Kidney (tissue), 14 donors: Measurements from ENCODE around the gene OR2C3. TPM values are rescaled to one million over a fixed set of nuclear protein-coding genes. Genes with fewer than 3 reads are reported as not detected.
A peak's percentile ranks its signal among the peaks of the same experiment; 100 is the strongest.

Source experiments
- DNase-seq, 5 donors: peaks; one replicate each; pipeline ENCODE4 v3.0.0-alpha.2; 2013 to 2020
- FAIRE-seq: peaks from 2 replicates; lab custom pipeline; 2012; peaks lifted over from hg19 to GRCh38; lab: Jason Lieb, UNC
- H3K27ac ChIP-seq, 2 donors: one replicate each; pipeline ENCODE4 v1.7.0; 2013; ENCODE audit warnings: low read depth in 2 of 2, low read length in 2 of 2, inconsistent platforms in 1 of 2
- H3K27me3 ChIP-seq: one replicate; pipeline ENCODE4 v1.7.1; 2013; ENCODE audit warnings: low read length, inconsistent platforms; ENCODE audit not compliant: control insufficient read depth, insufficient read depth
- H3K36me3 ChIP-seq, 3 donors: one replicate each; pipeline versions ENCODE4 v1.7.0 to v1.7.1; 2013; ENCODE audit warnings: low read length in 3 of 3, control low read depth in 1 of 3, inconsistent platforms in 1 of 3; ENCODE audit not compliant: insufficient read depth in 3 of 3, control insufficient read depth in 2 of 3
- H3K4me1 ChIP-seq, 3 donors: one replicate each; pipeline versions ENCODE4 v1.7.0 to v1.7.1; 2013; ENCODE audit warnings: low read length in 3 of 3, inconsistent platforms in 1 of 3, low read depth in 1 of 3; ENCODE audit not compliant: control insufficient read depth in 2 of 3, insufficient read depth in 2 of 3
- H3K4me3 ChIP-seq, 3 donors: one replicate each; pipeline versions ENCODE4 v1.7.0 to v1.8.1; 2013; ENCODE audit warnings: low read length in 3 of 3, control low read depth in 1 of 3, inconsistent platforms in 1 of 3
- H3K9ac ChIP-seq, 3 donors: one replicate each; pipeline versions ENCODE4 v1.7.0 to v1.7.1; 2013; ENCODE audit warnings: low read length in 3 of 3, control low read depth in 1 of 3, inconsistent platforms in 1 of 3
- H3K9me3 ChIP-seq, 3 donors: one replicate each; pipeline versions ENCODE4 v1.7.0 to v1.7.1; 2013; ENCODE audit warnings: low read length in 3 of 3, control low read depth in 1 of 3, inconsistent platforms in 1 of 3; ENCODE audit not compliant: control insufficient read depth in 2 of 3, insufficient read depth in 1 of 3
- CTCF ChIP-seq: IDR thresholded peaks from 3 replicates; pipeline ENCODE4 v1.5.1; 2012; ENCODE audit warnings: mild to moderate bottlenecking, moderate library complexity, borderline replicate concordance; ENCODE audit not compliant: insufficient read depth; ENCODE audit errors: extremely low read depth
- intact Hi-C: fragments of 100-400 bp; cut with DNase I; formaldehyde crosslinking; loops from one replicate; pipeline ENCODE4 v1.11.1; 2022
- polyA plus RNA-seq: library from polyadenylated mRNA; stranded (reverse); fragments of 350-450 nt; fragmentation: Illumina TruSeq; extraction: RNeasy Lipid Tissue Mini Kit (QIAGEN cat#74804); gene quantifications from one replicate; pipeline ENCODE4 v1.2.3, GENCODE V29; 2014; ENCODE audit warnings: low read depth, low replicate concordance; ENCODE audit not compliant: insufficient read depth
- total RNA-seq: library from RNA; stranded (reverse); fragmentation: NEBNext Ultra II Directional; extraction: Animal tissue kit (Norgen Biotek cat#: 25700); gene quantifications from one replicate; pipeline ENCODE4 v1.2.1, GENCODE V29; 2021
- donor health status: control.
- donor health status: control.
- donor health status: control.
- donor health status: control.
- donor health status: control.
- donor health status: DM: yes; HTN: yes; CAD: no.
- donor health status: Normal renal cell carcinoma (clear cell type).

Gene OR2C3
- total and polyA plus RNA-seq, 2 donors from 2014 or later = 0.06 TPM; not detected in 1

DNA sequence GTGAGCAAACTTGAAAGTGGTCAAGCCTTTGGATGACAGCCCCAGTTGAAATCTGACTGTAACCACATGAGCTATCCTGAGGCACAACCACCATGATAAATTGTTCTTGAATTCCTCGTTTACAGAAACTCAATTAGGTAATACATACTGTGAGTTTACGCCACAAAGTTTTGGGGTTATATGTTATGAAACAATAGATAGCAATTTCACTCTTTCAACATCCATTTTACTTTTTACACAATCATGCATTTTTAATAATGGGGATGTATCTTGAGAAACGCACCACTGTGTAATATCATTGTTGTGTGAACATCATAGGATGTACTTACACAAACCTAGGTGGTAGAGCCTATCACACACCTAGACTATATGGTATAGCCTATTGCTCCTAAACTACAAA is 35.4 kb downstream of the OR2C3 start:
- Histone ChIP-seq H3K9me3 (no peaks in the 10 kb centered on the region), H3K27me3 (no peaks in the 10 kb centered on the region), H3K27ac (no peak overlapping the region), H3K4me1 (no peaks in the 10 kb centered on the region), H3K9ac (no peak overlapping the region), H3K36me3 (no peaks in the 10 kb centered on the region), H3K4me3 (no peak overlapping the region)
- FAIRE-seq = no peak
- no peak for DNase-seq
- no peak for TF ChIP-seq CTCF
- intact Hi-C loops = no loop called here

DNA sequence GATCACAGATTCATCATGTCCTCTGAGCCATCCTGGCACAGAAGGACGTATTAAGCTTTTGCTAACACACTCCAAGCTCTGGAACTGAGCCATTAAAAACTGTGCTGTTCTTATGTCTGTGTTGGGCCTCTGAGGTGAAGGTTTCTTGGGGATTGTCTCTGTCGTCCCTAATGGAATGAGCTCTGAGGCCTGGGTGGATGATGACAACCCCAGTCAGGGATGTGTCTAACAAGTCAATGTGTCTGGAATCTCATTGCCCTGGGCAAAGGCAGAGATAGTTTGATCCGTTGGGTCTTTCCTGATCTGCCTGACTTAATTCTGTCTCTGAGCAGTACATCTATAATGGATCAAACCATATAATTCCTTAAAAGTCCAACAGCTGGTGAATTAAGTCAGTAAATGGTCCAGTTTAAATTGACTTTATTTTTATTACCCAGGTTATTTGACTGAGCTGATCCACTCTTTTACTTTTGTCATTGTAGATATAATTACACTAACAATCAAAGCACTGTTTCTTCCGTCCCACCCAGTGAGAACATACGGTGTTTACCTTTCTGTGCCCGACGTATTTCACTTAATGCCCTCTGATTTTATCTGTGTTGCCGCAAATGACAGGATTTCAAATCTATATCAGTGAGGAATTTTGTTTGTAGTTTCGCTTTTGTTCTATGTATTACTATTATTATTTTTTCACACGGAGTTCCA is 39.5 kb downstream of the OR2C3 start:
- H3K36me3 ChIP-seq = no peaks in the 10 kb centered on the region
- TF ChIP-seq CTCF = no peak
- no peak overlapping the region for H3K27ac ChIP-seq
- DNase-seq (no peak), FAIRE-seq (no peak)
- no peak overlapping the region for H3K9ac ChIP-seq
- no peak overlapping the region for H3K4me3 ChIP-seq
- no peaks in the 10 kb centered on the region for H3K27me3 ChIP-seq
- intact Hi-C loops = no loop called here
- no peaks in the 10 kb centered on the region for H3K9me3 ChIP-seq
- H3K4me1 ChIP-seq = no peaks in the 10 kb centered on the region

GRCh38 chr1:247494767-247495166 is 41.5 kb downstream of the OR2C3 start:
- Histone ChIP-seq H3K9ac (no peak overlapping the region), H3K36me3 (no peaks in the 10 kb centered on the region), H3K4me3 (no peak overlapping the region), H3K27me3 (no peaks in the 10 kb centered on the region), H3K4me1 (no peaks in the 10 kb centered on the region), H3K27ac (no peak overlapping the region), H3K9me3 (no peaks in the 10 kb centered on the region)
- intact Hi-C loops = no loop called here
- TF ChIP-seq CTCF = no peak
- peak in 2 of 5 donors; percentile 3 to 6 for DNase-seq
- FAIRE-seq = no peak
